Measurements from ENCODE around the gene EPO.

EPO gene

DNA sequence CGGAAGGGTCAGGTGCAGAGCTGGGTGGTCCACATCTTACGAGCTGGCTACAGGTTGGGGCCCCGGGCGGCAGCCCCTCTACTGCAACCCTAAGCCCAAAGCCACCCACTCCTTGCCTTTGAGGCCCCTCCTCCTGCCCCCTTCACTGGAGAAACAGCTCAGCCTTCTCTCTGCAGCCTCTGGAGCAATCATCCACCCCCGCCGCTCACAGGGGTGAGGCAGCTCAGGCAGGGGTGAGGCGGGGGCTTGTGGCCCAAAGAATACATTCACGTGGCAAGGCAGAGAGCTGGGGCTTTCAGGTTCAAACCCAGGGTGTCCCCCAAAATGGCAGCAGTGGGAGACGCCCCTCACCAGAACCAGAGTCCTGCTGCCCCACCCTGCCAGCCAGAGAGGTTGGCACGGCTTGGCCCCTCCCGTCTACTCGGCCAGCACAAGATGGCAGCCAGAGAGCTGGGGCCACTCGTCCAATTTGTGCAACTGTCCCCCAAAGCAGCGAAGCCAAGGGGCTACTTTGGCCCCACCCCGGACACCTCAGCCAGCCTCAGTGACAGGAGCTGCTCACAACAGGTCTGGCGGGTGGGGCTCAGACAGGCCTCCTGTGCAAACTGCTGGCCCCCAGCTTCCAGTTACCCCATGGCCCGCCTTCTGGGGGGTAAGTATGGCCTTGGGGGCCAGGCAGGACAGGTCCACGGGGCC, 39.5 kb upstream of the EPO start:
- Histone ChIP-seq H3K9me2 (replicated peaks; ENCODE audit: control insufficient read depth, low read length) (no peaks in the 10 kb centered on the region), H3K79me2 (ENCODE audit: control insufficient read depth, low read length) (peaks cover 23% of the 10 kb centered on the region), H3K36me3 (ENCODE audit: control insufficient read depth, low read length) (peaks cover 93% of the 10 kb centered on the region), H3K4me1 (ENCODE audit: control insufficient read depth, low read length) (peaks cover 8% of the 10 kb centered on the region), H3K4me3 (ENCODE audit: low read length) (no peak overlapping the region), H3K27me3 (ENCODE audit: control insufficient read depth, low read length) (no peaks in the 10 kb centered on the region), H3K9me3 (ENCODE audit: control insufficient read depth, insufficient read depth, low read length) (no peaks in the 10 kb centered on the region), H4K20me1 (ENCODE audit: control insufficient read depth, insufficient read depth, low read depth, low read length) (peaks cover 9% of the 10 kb centered on the region), H3F3A (ENCODE audit: control insufficient read depth, insufficient read depth) (peaks cover 19% of the 10 kb centered on the region), H3K27ac (ENCODE audit: low read depth, low read length) (no peak overlapping the region), H3K4me2 (ENCODE audit: low read length) (no peak overlapping the region)
- TF ChIP-seq EZH2phosphoT487 (IDR thresholded peaks at IDR 0.05; ENCODE audit: borderline replicate concordance, low read length) = no peak
- TF ChIP-seq, protein P1, sequence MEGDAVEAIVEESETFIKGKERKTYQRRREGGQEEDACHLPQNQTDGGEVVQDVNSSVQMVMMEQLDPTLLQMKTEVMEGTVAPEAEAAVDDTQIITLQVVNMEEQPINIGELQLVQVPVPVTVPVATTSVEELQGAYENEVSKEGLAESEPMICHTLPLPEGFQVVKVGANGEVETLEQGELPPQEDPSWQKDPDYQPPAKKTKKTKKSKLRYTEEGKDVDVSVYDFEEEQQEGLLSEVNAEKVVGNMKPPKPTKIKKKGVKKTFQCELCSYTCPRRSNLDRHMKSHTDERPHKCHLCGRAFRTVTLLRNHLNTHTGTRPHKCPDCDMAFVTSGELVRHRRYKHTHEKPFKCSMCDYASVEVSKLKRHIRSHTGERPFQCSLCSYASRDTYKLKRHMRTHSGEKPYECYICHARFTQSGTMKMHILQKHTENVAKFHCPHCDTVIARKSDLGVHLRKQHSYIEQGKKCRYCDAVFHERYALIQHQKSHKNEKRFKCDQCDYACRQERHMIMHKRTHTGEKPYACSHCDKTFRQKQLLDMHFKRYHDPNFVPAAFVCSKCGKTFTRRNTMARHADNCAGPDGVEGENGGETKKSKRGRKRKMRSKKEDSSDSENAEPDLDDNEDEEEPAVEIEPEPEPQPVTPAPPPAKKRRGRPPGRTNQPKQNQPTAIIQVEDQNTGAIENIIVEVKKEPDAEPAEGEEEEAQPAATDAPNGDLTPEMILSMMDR (IDR thresholded peaks at IDR 0.05; ENCODE audit: low read depth, low read length, poor library complexity, severe bottlenecking) = no peak

DNA sequence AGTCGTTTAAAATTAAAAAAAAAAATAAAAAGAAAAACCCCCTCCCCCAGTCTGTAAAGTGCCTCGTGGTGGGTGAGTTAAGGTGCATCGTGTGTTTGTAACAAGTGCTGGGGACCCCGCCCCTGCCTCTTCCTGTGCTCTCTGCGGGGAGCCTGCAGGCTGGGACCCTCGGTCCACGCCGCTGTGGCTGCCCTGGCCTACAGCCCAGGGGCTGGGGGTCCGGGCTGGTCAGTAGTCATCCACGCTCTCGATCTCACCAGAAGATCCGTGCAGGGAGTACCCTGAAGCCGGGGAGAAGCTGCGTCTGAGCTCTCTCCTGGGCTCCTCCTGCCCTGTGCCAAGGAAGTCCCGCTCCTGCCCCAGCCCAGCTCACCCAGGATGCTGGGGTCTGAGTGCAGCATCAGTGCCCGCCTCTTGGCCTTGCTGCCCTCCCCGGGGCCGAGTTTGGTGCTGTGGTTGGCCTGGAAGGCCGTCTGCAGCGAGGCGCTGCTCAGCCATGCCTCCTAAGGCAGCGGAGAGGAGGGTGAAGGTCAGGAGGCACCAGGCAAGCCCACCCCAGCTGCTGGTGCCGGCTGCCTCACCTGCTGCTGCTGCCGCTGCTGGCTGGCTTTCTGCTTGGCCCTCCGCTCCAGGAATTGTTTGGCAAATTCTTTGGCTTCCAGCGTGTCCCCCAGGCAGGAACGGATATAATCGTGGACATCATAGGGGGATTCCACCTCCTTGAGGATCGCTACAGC, 38.6 kb upstream of the EPO start:
- H3K27me3 ChIP-seq (ENCODE audit: control insufficient read depth, low read length) = no peaks in the 10 kb centered on the region
- H3K9me3 ChIP-seq (ENCODE audit: control insufficient read depth, insufficient read depth, low read length) = no peaks in the 10 kb centered on the region
- H3K4me2 ChIP-seq (ENCODE audit: low read length) = no peak overlapping the region
- H3K4me3 ChIP-seq (ENCODE audit: low read length) = no peak overlapping the region
- peaks cover 15% of the 10 kb centered on the region for H3K79me2 ChIP-seq (ENCODE audit: control insufficient read depth, low read length)
- no peaks in the 10 kb centered on the region for H3K9me2 ChIP-seq (replicated peaks; ENCODE audit: control insufficient read depth, low read length)
- H3F3A ChIP-seq (ENCODE audit: control insufficient read depth, insufficient read depth) = peaks cover 15% of the 10 kb centered on the region
- no peak overlapping the region for H3K27ac ChIP-seq (ENCODE audit: low read depth, low read length)
- peaks cover 3% of the 10 kb centered on the region for H4K20me1 ChIP-seq (ENCODE audit: control insufficient read depth, insufficient read depth, low read depth, low read length)
- H3K36me3 ChIP-seq (ENCODE audit: control insufficient read depth, low read length) = peaks cover 96% of the 10 kb centered on the region
- TF ChIP-seq, protein P1 (IDR thresholded peaks at IDR 0.05; ENCODE audit: low read depth, low read length, poor library complexity, severe bottlenecking) = no peak
- H3K4me1 ChIP-seq (ENCODE audit: control insufficient read depth, low read length) = peaks cover 2% of the 10 kb centered on the region

DNA sequence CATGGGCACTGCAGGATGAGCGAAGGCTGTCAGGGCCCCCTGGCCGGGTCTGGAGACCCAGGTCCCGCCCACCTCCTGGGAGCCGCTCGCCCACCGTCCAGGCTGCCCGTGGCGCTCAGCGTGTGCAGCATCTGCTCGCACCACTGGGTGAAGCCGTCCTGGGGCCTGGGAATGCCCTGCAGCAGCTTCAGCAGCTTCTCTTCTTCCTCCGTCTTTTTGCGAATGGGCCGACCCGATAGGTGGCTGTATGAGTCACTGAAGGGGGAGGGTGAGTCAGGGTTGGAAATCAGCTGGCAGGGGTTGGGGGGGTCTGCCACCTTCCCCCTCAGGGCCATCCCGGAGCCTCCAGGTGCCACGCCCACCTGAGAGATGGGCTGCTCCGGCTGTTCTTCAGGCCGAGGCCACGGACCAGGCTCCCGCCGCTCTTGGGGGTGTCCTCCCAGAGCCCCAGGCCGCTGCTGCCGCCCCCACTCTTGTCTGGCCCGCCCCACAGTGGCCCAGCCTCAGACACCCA, 38.0 kb upstream of the EPO start:
- no peaks in the 10 kb centered on the region for H3K4me1 ChIP-seq (ENCODE audit: control insufficient read depth, low read length)
- H3K27me3 ChIP-seq (ENCODE audit: control insufficient read depth, low read length) = no peaks in the 10 kb centered on the region
- peaks cover 15% of the 10 kb centered on the region for H3F3A ChIP-seq (ENCODE audit: control insufficient read depth, insufficient read depth)
- H3K9me2 ChIP-seq (replicated peaks; ENCODE audit: control insufficient read depth, low read length) = no peaks in the 10 kb centered on the region
- no peaks in the 10 kb centered on the region for H3K9me3 ChIP-seq (ENCODE audit: control insufficient read depth, insufficient read depth, low read length)
- H3K4me3 ChIP-seq (ENCODE audit: low read length) = no peak overlapping the region
- TF ChIP-seq EZH2phosphoT487 (IDR thresholded peaks at IDR 0.05; ENCODE audit: borderline replicate concordance, low read length) = no peak
- TF ChIP-seq, protein P1 (IDR thresholded peaks at IDR 0.05; ENCODE audit: low read depth, low read length, poor library complexity, severe bottlenecking) = no peak
- H3K36me3 ChIP-seq (ENCODE audit: control insufficient read depth, low read length) = peaks cover 96% of the 10 kb centered on the region
- H3K4me2 ChIP-seq (ENCODE audit: low read length) = no peak overlapping the region
- H3K27ac ChIP-seq (ENCODE audit: low read depth, low read length) = no peak overlapping the region
- peaks cover 9% of the 10 kb centered on the region for H3K79me2 ChIP-seq (ENCODE audit: control insufficient read depth, low read length)
- H4K20me1 ChIP-seq (ENCODE audit: control insufficient read depth, insufficient read depth, low read depth, low read length) = no peaks in the 10 kb centered on the region; the same call in 1 of the 2 replicates

All from DOHH2 (cell line).